IPS-NIHi7 (cell line): ENCODE measurements around the gene GRAMD1B.
"Not testable (repeated sequence)": the region's sequence is repeated elsewhere in the genome, so short reads cannot be mapped to it uniquely, and the experiment has no call there.

Experiments used
- DNase-seq: peaks from one replicate; pipeline ENCODE4 v3.0.0; 2012; ENCODE audit warnings: mixed read lengths; ENCODE audit errors: extremely low spot score

Gene GRAMD1B

DNA sequence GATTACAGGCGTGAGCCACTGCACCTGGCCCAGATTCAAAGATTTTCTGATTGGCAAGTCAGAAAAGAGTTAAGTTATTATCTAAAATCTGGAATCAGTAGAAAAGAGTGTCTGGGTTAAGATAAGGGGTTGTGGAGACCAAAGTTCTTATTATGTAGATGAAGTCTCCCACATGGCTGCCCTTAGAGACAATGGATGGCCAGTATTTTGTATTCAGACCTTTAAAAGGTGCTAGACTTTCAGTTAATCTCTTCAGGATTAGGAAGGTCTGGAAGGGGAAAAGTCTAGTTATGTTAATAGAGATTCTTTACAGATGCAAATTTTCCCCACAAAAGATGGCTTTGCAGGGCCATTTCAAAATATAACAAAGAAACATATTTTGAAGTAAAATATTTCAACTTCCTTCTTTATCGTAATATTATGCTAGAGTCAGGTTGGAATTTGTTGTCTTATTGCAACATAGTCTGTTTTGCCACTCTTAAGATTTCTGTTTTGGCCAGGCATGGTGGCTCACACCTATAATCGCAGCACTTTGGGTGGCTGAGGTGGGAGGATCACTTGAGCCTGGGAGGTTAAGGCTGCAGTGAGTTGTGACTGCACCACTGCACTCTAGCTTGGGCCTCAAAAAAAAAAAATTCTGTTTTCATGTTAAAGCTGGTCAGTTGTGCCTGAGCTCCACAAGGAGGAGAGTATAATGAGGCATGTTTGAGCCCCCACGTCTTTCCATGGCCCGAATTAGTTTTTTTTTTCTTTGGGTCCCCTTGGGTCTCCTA lies 14.0 kb downstream of the GRAMD1B start:
- no peak for DNase-seq

GRCh38 chr11:123448823-123449222 lies 18.8 kb downstream of the GRAMD1B start:
- no peak for DNase-seq

DNA sequence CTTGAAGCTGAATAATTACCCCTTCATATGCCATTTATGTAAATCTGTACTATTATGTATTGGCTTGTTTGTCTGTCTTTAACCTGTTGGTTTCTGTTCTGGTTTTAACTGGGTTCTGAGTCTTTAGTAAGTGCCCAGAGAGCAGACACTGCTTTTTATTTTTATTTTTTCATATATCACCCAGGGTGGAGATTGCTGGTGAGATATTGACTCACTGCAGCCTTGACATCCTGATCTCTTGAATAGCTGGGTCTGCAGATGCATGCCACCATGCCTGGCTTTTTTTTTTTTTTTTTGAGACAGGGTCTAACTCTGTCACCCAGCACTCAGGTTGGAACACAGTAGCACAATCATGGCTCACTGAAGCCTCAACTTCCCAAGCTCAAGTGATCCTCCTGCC lies 19.4 kb downstream of the GRAMD1B start:
- no peak for DNase-seq

- no peak for DNase-seq
Observed at GRCh38 chr11:123450623-123451022, 20.6 kb downstream of the GRAMD1B start.

GRCh38 chr11:123451183-123451781 lies 21.2 kb downstream of the GRAMD1B start:
- DNase-seq = no peak

- no peak for DNase-seq
Observed at GRCh38 chr11:123452794-123453193, 22.7 kb downstream of the GRAMD1B start.

DNA sequence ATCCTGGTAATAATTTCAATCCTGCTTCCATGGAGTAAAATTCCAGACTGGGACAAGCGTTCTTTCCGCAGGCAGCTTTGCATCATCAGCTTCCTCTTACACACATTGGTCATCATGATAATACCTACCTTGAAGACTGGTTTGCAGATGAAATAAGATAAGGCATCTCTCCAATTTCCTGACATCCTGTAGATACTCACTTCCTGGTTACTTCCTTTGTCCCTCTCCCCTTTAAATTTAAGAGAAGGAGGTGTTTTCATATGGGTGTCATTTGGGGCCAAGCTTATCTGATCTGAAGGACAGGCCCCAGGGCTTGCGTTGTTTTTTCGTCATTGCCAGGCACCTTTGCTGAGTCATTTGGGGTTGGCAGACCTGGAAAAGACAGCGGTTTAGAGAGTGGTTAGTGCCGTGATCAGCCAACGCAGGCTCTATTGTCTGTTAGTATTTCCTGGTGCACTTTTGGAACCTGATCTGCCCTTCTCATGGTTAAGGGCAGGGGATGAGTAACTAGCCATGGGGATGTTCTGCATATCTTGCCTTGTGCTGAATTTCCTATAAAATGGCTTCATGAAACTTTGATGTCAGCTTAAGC lies 24.1 kb downstream of the GRAMD1B start:
- no peak for DNase-seq

DNA sequence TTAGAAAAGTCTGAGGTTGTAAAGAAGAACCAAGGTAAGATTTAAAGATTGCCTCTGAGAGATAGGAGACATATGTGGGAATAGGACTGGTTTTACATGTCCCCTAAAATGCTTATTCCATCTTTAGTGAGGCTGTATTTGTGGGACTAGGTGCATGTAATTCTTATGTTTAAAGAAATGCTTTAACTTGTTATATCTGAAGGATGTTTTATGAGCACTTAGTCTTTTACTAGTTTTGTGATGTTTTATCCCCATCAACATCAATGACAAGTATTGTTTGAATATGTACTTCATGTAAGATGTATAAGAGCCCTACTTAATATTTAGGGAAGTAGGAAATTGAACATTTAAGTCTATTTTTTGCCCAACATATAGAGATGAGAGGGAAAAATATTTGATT lies 24.7 kb downstream of the GRAMD1B start:
- no peak for DNase-seq

DNA sequence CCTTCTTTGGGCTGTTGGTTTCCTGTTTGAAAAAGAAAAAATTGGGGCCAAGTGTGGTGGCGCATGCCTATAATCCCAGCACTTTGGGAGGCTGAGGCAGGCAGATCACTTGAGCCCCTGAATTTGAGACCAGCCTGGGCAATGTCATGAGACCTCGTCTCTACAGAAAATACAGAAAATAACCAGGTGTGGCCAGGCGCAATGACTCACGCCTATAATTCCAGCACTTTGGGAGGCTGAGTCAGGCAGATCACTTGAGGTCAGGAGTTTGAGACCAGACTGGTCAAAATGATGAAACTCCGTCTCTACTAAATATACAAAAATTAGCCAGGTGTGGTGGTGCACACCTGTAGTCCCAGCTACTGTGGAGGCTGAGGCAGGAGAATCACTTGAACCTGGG lies 26.4 kb downstream of the GRAMD1B start:
- DNase-seq = not testable (repeated sequence)

DNA sequence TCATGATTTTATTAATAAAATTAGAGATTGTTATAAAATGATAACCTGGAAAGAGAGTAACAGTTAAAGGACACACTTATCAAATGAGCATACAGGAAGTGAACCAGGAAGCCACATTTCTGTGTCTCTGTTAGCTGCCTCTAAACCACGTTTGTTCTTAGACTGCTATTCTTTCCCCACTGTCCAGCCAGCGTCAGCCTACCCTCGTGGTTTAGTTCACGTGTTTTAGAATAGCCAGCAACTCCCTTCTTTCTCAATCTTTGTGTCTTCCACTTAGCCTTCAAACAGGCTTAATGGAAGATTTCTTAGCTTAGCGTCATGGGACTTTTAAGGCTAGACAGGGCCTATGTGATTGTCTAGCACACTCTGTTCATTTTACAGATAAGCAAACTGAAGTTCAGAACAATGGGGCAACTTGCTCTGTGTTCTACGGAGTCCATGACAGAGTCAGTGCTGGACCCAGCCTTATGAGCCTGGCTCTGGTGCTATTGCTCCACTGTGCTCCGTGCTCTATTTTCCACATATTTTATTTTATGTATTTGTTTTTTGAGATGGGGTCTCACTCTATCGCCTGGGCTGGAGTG lies 27.2 kb downstream of the GRAMD1B start:
- DNase-seq = no peak

DNA sequence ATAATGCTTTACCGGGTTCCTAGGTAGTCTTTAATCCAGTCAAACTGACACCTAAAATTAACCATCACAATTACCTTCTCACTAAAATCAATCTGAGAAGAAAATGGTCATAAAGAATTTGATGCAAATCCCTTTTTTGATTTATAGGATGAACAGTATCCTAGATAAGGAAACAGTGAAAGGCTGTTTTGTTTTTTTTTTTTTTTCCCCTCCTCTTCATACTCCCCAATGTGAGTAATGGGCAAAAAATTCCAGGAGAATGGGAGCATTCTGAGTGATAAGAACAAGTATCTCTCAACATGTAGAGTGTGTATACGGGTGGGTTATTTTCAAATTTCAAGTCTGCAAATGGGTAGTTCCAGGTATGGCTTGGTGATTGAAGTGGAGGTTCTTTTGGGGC lies 28.4 kb downstream of the GRAMD1B start:
- DNase-seq = no peak

- no peak for DNase-seq
Observed at GRCh38 chr11:123460012-123460700, 30.1 kb downstream of the GRAMD1B start.

DNA sequence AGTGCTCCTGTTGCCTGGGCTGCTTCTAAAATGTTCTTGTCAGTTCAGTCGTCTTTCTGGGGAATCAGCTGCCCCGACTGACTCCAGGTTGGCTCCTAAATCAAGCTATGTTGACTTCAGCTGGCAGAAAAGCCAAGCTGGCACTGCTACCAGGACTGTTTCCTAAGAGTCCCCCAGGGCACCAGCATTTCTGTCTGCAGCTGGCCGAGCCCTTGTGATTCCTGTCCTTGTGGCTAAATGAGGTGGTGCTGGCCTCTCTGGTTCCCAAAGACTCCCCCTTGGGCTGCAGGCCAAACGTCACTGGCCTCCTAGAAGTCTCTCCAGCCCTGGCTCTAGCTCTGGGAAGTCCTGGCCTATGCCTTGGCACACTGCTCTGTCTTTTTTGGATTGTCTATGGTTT lies 31.1 kb downstream of the GRAMD1B start:
- DNase-seq = no peak

GRCh38 chr11:123465667-123466066 lies 35.6 kb downstream of the GRAMD1B start:
- not testable (repeated sequence) for DNase-seq

- DNase-seq = not testable (repeated sequence)
Observed at GRCh38 chr11:123466172-123466571, 36.1 kb downstream of the GRAMD1B start.

- DNase-seq = no peak
Observed at GRCh38 chr11:123469089-123469488, 39.0 kb downstream of the GRAMD1B start.

DNA sequence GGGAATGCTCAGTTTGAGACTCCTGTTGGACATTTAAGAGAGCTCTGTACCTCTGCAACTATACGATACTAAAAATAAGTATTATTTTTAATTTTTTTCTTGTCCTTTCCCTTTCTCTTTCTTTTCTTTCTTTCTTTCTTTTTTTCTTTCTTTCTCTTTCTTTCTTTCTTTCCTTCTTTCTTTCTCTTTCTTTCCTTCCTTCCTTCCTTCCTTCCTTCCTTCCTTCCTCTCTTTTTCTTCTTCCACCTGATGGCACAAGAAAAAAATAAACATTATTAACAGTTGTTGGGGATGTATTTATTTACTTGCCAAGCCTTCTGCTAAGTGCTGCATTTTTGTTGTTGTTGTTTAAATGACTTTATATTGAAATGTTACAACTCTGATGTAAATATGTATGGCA lies 39.5 kb downstream of the GRAMD1B start:
- DNase-seq = no peak

- no peak for DNase-seq
Observed at GRCh38 chr11:123470842-123471241, 40.8 kb downstream of the GRAMD1B start.

DNA sequence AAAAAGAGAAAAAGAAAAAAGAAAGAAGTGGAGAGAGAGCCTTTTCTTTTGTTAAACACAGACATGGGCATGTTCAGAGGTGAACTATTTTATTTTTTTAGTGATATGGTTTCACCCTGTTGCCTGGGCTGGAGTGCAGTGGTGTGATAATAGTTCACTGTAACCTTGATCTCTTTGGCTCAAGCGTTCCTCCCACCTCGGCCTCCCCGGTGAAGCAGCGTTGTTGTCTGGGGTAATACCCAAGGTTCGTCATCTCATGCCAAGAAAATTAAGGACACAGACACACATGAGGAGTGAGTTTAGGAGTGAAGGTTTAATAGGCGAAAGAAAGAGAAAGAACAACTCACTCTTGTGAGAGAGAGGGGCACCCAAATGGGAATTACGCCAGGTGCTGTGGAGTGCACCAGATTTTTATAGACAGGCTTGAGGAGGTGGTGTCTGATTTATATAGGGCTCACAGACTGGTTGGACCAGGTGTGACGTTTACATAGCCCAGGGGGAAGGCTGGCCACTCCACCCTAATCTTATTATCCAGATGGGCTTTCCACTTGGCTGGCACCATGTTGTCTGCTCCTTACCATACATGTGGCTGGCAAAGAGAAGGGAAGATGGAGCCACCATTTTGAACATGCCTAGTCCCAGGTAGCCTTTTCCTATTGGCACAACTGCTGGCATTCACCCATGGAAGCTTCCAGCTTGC lies 42.3 kb downstream of the GRAMD1B start:
- no peak for DNase-seq

DNA sequence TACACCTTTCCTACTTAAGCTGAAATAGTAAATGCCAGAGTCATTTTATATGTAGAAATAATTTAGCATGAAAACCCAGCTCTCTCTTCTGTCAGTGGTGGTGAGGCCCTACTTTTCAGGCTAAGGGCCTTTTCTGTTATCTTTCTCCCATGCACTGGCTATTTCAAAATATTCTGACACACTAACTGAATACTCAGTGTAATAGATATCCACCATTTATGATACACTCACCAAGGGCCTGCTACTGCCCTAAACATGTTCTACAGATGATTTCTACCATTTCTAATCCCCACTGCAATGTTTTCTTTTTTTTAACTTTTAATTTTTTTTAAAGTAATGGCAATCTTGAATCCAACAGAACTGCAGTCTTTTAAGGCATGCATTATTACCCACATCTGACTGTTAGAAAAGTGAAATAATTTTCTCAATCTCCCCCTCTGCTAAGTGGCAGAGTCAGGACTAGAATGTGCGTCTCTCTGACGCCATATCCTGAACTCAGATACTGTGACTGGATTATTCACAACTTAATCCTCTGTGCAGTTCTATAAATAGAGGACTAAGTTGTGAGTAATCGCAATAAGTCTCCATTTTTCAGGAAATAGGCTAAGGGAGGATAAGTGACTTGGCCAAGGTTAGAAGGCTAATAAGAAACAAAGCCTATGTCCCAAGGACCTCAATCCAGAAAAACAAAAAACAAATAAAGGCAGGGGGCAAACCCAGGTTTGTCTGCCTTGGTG lies 44.0 kb downstream of the GRAMD1B start:
- no peak for DNase-seq

DNA sequence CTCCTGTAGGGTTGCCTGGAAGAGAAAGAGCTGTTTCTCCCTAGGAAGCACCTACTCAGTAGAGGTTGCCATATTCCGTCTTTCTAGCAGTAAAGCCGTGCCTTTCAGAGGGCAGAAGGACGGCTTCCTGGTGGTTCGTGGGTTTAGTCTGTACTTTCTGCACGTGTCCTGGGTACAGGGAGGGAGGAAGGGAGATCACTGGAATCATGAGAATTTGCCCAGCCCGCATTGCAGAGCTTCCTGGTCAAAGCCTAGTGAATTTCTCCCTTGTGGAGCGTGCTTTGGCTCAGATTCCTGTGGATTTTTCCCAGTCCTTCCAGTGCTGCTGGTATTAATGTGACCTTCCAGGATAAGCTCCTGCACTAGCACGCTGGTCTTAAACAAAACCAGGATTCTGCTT lies 44.9 kb downstream of the GRAMD1B start:
- no peak for DNase-seq
